ENCODE results near the gene PGM2L1.
"Not testable (repeated sequence)": the region's sequence is repeated elsewhere in the genome, so short reads cannot be mapped to it uniquely, and the experiment has no call there.

The PGM2L1 gene

GRCh38 chr11:74400606-74401005 is 2.4 kb upstream of the PGM2L1 start:
- DNase-seq (ENCODE audit: low read depth): no peak

- DNase-seq (ENCODE audit: low read depth): peak; percentile 51
Observed at GRCh38 chr11:74397501-74398243, 561 bp downstream of the PGM2L1 start.

- DNase-seq (ENCODE audit: low read depth): no peak
Observed at GRCh38 chr11:74392256-74392655, 6.0 kb downstream of the PGM2L1 start.

GRCh38 chr11:74391193-74391592 is 7.0 kb downstream of the PGM2L1 start:
- DNase-seq (ENCODE audit: low read depth): no peak

- no peak for DNase-seq (ENCODE audit: low read depth)
Observed at GRCh38 chr11:74390697-74391096, 7.5 kb downstream of the PGM2L1 start.

GRCh38 chr11:74388678-74389327 is 9.4 kb downstream of the PGM2L1 start:
- peak; percentile 70 for DNase-seq (ENCODE audit: low read depth)

GRCh38 chr11:74384641-74385040 is 13.6 kb downstream of the PGM2L1 start:
- no peak for DNase-seq (ENCODE audit: low read depth)

GRCh38 chr11:74380746-74381439 is 17.3 kb downstream of the PGM2L1 start:
- DNase-seq (ENCODE audit: low read depth): peak; percentile 5

- DNase-seq (ENCODE audit: low read depth): no peak
Observed at GRCh38 chr11:74377689-74378088, 20.5 kb downstream of the PGM2L1 start.

GRCh38 chr11:74373382-74373781 is 24.9 kb downstream of the PGM2L1 start:
- DNase-seq (ENCODE audit: low read depth): no peak

GRCh38 chr11:74371269-74372052 is 26.8 kb downstream of the PGM2L1 start:
- DNase-seq (ENCODE audit: low read depth): peak; percentile 72

- no peak for DNase-seq (ENCODE audit: low read depth)
Observed at GRCh38 chr11:74370123-74370522, 28.1 kb downstream of the PGM2L1 start.

- no peak for DNase-seq (ENCODE audit: low read depth)
Observed at GRCh38 chr11:74367881-74368280, 30.4 kb downstream of the PGM2L1 start.

GRCh38 chr11:74366576-74366975 is 31.7 kb downstream of the PGM2L1 start:
- peak; percentile 33 for DNase-seq (ENCODE audit: low read depth)

GRCh38 chr11:74365805-74366204 is 32.4 kb downstream of the PGM2L1 start:
- DNase-seq (ENCODE audit: low read depth): not testable (repeated sequence)

- no peak for DNase-seq (ENCODE audit: low read depth)
Observed at GRCh38 chr11:74357449-74357848, 40.8 kb downstream of the PGM2L1 start.

GRCh38 chr11:74355626-74356025 is 42.6 kb downstream of the PGM2L1 start:
- no peak for DNase-seq (ENCODE audit: low read depth)

GRCh38 chr11:74354036-74354435 is 44.2 kb downstream of the PGM2L1 start:
- DNase-seq (ENCODE audit: low read depth): no peak

- no peak for DNase-seq (ENCODE audit: low read depth)
Observed at GRCh38 chr11:74347381-74347780, 50.9 kb downstream of the PGM2L1 start.

GRCh38 chr11:74345420-74345819 is 52.8 kb downstream of the PGM2L1 start:
- no peak for DNase-seq (ENCODE audit: low read depth)

GRCh38 chr11:74341921-74342320 is 56.3 kb downstream of the PGM2L1 start:
- no peak for DNase-seq (ENCODE audit: low read depth)

GRCh38 chr11:74339619-74340018 is 58.6 kb downstream of the PGM2L1 start:
- no peak for DNase-seq (ENCODE audit: low read depth)

Measured in ELR (cell line).